ENCODE measurements around the gene MAPK14. TPM values are rescaled to one million over a fixed set of nuclear protein-coding genes. Genes with fewer than 3 reads are reported as not detected.

The MAPK14 gene
- total and polyA plus RNA-seq, 4 donors: 16.9 to 82.7 (median 35.9) TPM

DNA sequence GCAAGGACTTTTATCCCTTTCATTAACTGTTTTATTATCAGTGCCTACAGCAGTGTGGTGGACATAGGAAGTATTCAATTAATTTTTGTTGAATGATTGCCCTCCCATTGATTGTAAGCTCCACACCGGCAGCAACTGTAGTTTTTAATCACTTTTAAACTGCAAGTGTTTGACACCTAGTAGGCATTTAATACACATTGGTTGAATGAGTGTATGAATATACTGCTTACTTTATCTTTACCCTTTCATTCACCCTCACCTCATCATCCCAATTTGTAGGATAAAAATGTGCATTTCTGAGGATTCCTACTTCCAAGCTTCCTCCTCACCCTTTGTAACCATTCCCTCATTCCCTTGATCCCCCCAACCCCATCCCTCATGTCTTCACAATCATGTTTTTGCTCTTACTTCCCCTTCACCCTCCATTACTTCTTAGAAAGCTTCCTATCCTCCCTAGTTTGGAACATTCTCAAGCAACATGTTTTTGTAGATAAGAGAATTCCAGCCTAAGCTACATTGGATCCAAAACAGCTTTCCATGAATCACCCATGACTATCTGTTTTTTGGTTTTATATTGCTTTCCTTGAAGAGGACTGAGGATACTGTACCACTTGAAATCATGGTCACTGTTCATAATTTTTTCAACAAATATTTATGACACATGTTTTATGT lies 2.2 kb upstream of the MAPK14 start:
- H3K9ac ChIP-seq (ENCODE audit: low read depth in 1 of 2, low read length in 2 of 2): no peak overlapping the region
- H3K9me3 ChIP-seq (ENCODE audit: control insufficient read depth in 4 of 4, low read length in 3 of 4): no peaks in the 10 kb centered on the region
- H3K4me1 ChIP-seq (ENCODE audit: control insufficient read depth in 4 of 4, insufficient read depth in 4 of 4, low read length in 3 of 4): peaks cover 0 to 7% (median 1%) of the 10 kb centered on the region in 4 donors
- TF ChIP-seq TAF1 (conservative IDR thresholded peaks at IDR 0.05): no peak
- TF ChIP-seq ATF3 (IDR thresholded peaks at IDR 0.05): no peak
- no peak for TF ChIP-seq RAD21 (IDR thresholded peaks at IDR 0.05)
- TF ChIP-seq GABPA (IDR thresholded peaks at IDR 0.05 in 1 of 2, conservative IDR thresholded peaks at IDR 0.05 in 1 of 2): no peak
- no peak for TF ChIP-seq SP1 (IDR thresholded peaks at IDR 0.05)
- TF ChIP-seq, protein P1, sequence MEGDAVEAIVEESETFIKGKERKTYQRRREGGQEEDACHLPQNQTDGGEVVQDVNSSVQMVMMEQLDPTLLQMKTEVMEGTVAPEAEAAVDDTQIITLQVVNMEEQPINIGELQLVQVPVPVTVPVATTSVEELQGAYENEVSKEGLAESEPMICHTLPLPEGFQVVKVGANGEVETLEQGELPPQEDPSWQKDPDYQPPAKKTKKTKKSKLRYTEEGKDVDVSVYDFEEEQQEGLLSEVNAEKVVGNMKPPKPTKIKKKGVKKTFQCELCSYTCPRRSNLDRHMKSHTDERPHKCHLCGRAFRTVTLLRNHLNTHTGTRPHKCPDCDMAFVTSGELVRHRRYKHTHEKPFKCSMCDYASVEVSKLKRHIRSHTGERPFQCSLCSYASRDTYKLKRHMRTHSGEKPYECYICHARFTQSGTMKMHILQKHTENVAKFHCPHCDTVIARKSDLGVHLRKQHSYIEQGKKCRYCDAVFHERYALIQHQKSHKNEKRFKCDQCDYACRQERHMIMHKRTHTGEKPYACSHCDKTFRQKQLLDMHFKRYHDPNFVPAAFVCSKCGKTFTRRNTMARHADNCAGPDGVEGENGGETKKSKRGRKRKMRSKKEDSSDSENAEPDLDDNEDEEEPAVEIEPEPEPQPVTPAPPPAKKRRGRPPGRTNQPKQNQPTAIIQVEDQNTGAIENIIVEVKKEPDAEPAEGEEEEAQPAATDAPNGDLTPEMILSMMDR (IDR thresholded peaks at IDR 0.05; ENCODE audit: low read depth, low read length, missing input control): no peak
- no peak for TF ChIP-seq RXRA (IDR thresholded peaks at IDR 0.05)
- TF ChIP-seq FOXA2 (IDR thresholded peaks at IDR 0.05): no peak
- TF ChIP-seq MAX (IDR thresholded peaks at IDR 0.05): no peak
- TF ChIP-seq HNF4A (conservative IDR thresholded peaks at IDR 0.05): no peak
- no peak for TF ChIP-seq HNF4G (IDR thresholded peaks at IDR 0.05)
- no peak for TF ChIP-seq FOXA1 (IDR thresholded peaks at IDR 0.05)
- TF ChIP-seq JUND (IDR thresholded peaks at IDR 0.05): no peak
- H3K4me3 ChIP-seq (ENCODE audit: low read depth in 1 of 3, low read length in 3 of 3): no peak overlapping the region
- H3K27me3 ChIP-seq (ENCODE audit: control insufficient read depth in 4 of 4, insufficient read depth in 4 of 4, low read length in 3 of 4): no peaks in the 10 kb centered on the region
- no peak overlapping the region for H3K27ac ChIP-seq (ENCODE audit: low read depth in 1 of 2, low read length in 2 of 2)
- 94% methylated on average over 1 of the region's 1 CpG for WGBS
- no peak for DNase-seq (ENCODE audit: low spot score)
- H3K36me3 ChIP-seq (ENCODE audit: control insufficient read depth in 4 of 4, insufficient read depth in 3 of 4, low read depth in 1 of 4, low read length in 3 of 4): no peaks in the 10 kb centered on the region

- no peaks in the 10 kb centered on the region for H3K9me3 ChIP-seq (ENCODE audit: control insufficient read depth in 4 of 4, low read length in 3 of 4)
- no peaks in the 10 kb centered on the region for H3K36me3 ChIP-seq (ENCODE audit: control insufficient read depth in 4 of 4, insufficient read depth in 3 of 4, low read depth in 1 of 4, low read length in 3 of 4)
- no peak for TF ChIP-seq NR2F2 (IDR thresholded peaks at IDR 0.05)
- TF ChIP-seq, protein P2, sequence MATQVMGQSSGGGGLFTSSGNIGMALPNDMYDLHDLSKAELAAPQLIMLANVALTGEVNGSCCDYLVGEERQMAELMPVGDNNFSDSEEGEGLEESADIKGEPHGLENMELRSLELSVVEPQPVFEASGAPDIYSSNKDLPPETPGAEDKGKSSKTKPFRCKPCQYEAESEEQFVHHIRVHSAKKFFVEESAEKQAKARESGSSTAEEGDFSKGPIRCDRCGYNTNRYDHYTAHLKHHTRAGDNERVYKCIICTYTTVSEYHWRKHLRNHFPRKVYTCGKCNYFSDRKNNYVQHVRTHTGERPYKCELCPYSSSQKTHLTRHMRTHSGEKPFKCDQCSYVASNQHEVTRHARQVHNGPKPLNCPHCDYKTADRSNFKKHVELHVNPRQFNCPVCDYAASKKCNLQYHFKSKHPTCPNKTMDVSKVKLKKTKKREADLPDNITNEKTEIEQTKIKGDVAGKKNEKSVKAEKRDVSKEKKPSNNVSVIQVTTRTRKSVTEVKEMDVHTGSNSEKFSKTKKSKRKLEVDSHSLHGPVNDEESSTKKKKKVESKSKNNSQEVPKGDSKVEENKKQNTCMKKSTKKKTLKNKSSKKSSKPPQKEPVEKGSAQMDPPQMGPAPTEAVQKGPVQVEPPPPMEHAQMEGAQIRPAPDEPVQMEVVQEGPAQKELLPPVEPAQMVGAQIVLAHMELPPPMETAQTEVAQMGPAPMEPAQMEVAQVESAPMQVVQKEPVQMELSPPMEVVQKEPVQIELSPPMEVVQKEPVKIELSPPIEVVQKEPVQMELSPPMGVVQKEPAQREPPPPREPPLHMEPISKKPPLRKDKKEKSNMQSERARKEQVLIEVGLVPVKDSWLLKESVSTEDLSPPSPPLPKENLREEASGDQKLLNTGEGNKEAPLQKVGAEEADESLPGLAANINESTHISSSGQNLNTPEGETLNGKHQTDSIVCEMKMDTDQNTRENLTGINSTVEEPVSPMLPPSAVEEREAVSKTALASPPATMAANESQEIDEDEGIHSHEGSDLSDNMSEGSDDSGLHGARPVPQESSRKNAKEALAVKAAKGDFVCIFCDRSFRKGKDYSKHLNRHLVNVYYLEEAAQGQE (IDR thresholded peaks at IDR 0.05): no peak
- no peak for TF ChIP-seq SP1 (IDR thresholded peaks at IDR 0.05)
- no peak for TF ChIP-seq HNF4G (IDR thresholded peaks at IDR 0.05)
- TF ChIP-seq, protein P1 (IDR thresholded peaks at IDR 0.05; ENCODE audit: low read depth, low read length, missing input control): no peak
- TF ChIP-seq JUND (IDR thresholded peaks at IDR 0.05): no peak
- TF ChIP-seq ATF3 (IDR thresholded peaks at IDR 0.05): no peak
- TF ChIP-seq MAX (IDR thresholded peaks at IDR 0.05): no peak
- no peak for TF ChIP-seq FOXA1 (IDR thresholded peaks at IDR 0.05)
- no peak overlapping the region for H3K27ac ChIP-seq (ENCODE audit: low read depth in 1 of 2, low read length in 2 of 2)
- no peak for DNase-seq (ENCODE audit: low spot score)
- no peak overlapping the region for H3K4me3 ChIP-seq (ENCODE audit: low read depth in 1 of 3, low read length in 3 of 3)
- WGBS: 64% methylated on average over 5 of the region's 5 CpGs
- H3K9ac ChIP-seq (ENCODE audit: low read depth in 1 of 2, low read length in 2 of 2): no peak overlapping the region
- peaks cover under 1 to 8% (median 3%) of the 10 kb centered on the region in 4 donors for H3K4me1 ChIP-seq (ENCODE audit: control insufficient read depth in 4 of 4, insufficient read depth in 4 of 4, low read length in 3 of 4)
- H3K27me3 ChIP-seq (ENCODE audit: control insufficient read depth in 4 of 4, insufficient read depth in 4 of 4, low read length in 3 of 4): no peaks in the 10 kb centered on the region
Measured at GRCh38 chr6:36025932-36026327, 1.7 kb upstream of the MAPK14 start.
